GM12878 (cell line): ENCODE data around the gene USP25. TPM values are rescaled to one million over a fixed set of nuclear protein-coding genes. Genes with fewer than 3 reads are reported as not detected.

Experiments
- ATAC-seq: fragments of 200-7000 bp; cut with Tn5 transposase; 3 replicates; pipeline ENCODE4 v1.9.1; 2020; ENCODE audit warnings: mild to moderate bottlenecking, moderate library complexity
- BruUV-seq: library from RNA; stranded (reverse); fragments of 400-500 nt; replicated peaks from 2 replicates; lab custom pipeline; 2021; lab: Mats Ljungman, UMichigan
- CTCF ChIA-PET: fragments of 300-600 bp; sonication (Branson Sonifier 250); formaldehyde crosslinking; extraction: SDS; loops from one replicate; lab custom pipeline; 2021; ENCODE audit warnings: inconsistent platforms; lab: Yijun Ruan, JAX
- POLR2A ChIA-PET: fragments of 350-600 bp; formaldehyde crosslinking; extraction: SDS; loops from one replicate; lab custom pipeline; 2021; ENCODE audit warnings: inconsistent platforms; lab: Charles Lee
- RAD21 ChIA-PET: fragments of 300-600 bp; sonication (Branson Sonifier 250); formaldehyde crosslinking; loops from one replicate; lab custom pipeline; 2023; ENCODE audit warnings: antibody characterized with exemption; ENCODE audit not compliant: unreplicated experiment; lab: Charles Lee
- SMC1A ChIA-PET: fragments of 300-600 bp; sonication (Branson Sonifier 250); formaldehyde crosslinking; loops from one replicate; lab custom pipeline; 2023; ENCODE audit not compliant: unreplicated experiment, uncharacterized antibody; lab: Charles Lee
- DNase-seq: peaks from one replicate; pipeline ENCODE4 v3.0.0-alpha.2; 2011; ENCODE audit warnings: low read depth, low spot score
- FAIRE-seq: peaks from 3 replicates; lab custom pipeline; 2011; peaks lifted over from hg19 to GRCh38; lab: Jason Lieb, UNC
- H2AFZ ChIP-seq: 2 replicates; pipeline ENCODE4 v1.6.0; 2011; ENCODE audit warnings: low read depth, low read length, control low read depth; ENCODE audit not compliant: control insufficient read depth
- H3K27ac ChIP-seq: 2 replicates; pipeline ENCODE4 v1.5.1; 2011; ENCODE audit warnings: control low read depth; ENCODE audit not compliant: control insufficient read depth, insufficient read depth
- H3K27me3 ChIP-seq, 2 experiments: replicated peaks in 1 of 2; 2 replicates each; pipeline versions ENCODE4 v1.6.0 to v1.6.1; 2011; ENCODE audit warnings: low read length in 1 of 2; ENCODE audit not compliant: control insufficient read depth in 2 of 2, insufficient read depth in 2 of 2
- H3K36me3 ChIP-seq, 2 experiments: 2 replicates each; pipeline ENCODE4 v1.5.1; 2011; ENCODE audit warnings: low read length in 1 of 2; ENCODE audit not compliant: control insufficient read depth in 2 of 2, insufficient read depth in 2 of 2
- H3K4me1 ChIP-seq: 2 replicates; pipeline ENCODE4 v1.6.1; 2011; ENCODE audit warnings: mild to moderate bottlenecking, low read length, moderate library complexity, mixed read lengths; ENCODE audit not compliant: control insufficient read depth, insufficient read depth
- H3K4me2 ChIP-seq: 2 replicates; pipeline ENCODE4 v1.6.0; 2011; ENCODE audit warnings: control low read depth; ENCODE audit not compliant: control insufficient read depth, insufficient read depth
- H3K4me3 ChIP-seq: fragments of 200-600 bp; sonication (generic); 2 replicates; pipeline ENCODE4 v1.5.1; 2016
- H3K79me2 ChIP-seq: 2 replicates; pipeline ENCODE4 v1.6.0; 2011; ENCODE audit warnings: low read length; ENCODE audit not compliant: control insufficient read depth, insufficient read depth
- H3K9ac ChIP-seq: 2 replicates; pipeline ENCODE4 v1.8.0; 2011; ENCODE audit warnings: low read length, control low read depth, mixed read lengths; ENCODE audit not compliant: control insufficient read depth, insufficient read depth
- H3K9me3 ChIP-seq: replicated peaks from 3 replicates; pipeline ENCODE4 v1.5.1; 2011; ENCODE audit warnings: mild to moderate bottlenecking, low read length; ENCODE audit not compliant: control insufficient read depth, insufficient read depth
- H4K20me1 ChIP-seq: 2 replicates; pipeline ENCODE4 v1.6.0; 2011; ENCODE audit not compliant: control insufficient read depth, insufficient read depth
- CHD1 ChIP-seq: IDR thresholded peaks from 2 replicates; pipeline ENCODE4 v1.6.1; 2012; ENCODE audit warnings: low read depth, low read length, improper control_type of control experiment
- RFX5 ChIP-seq: IDR thresholded peaks from 2 replicates; pipeline ENCODE4 v1.6.1; 2011; ENCODE audit warnings: low read depth, low read length, improper control_type of control experiment
- SIX5 ChIP-seq: IDR thresholded peaks from 2 replicates; pipeline ENCODE4 v1.6.1; 2011; ENCODE audit warnings: mild to moderate bottlenecking, low read depth, low read length, moderate library complexity; ENCODE audit not compliant: severe bottlenecking
- SREBF1 ChIP-seq: IDR thresholded peaks from 2 replicates; pipeline ENCODE4 v1.6.1; 2012; ENCODE audit warnings: mild to moderate bottlenecking, low read length
- ZBED1 ChIP-seq: IDR thresholded peaks from 2 replicates; pipeline ENCODE4 v1.6.1; 2016; ENCODE audit warnings: borderline replicate concordance
- WGBS: methylation state at CpG from one replicate; pipeline ENCODE4 v1.1.6; 2016; ENCODE audit warnings: low lambda C conversion rate; ENCODE audit not compliant: insufficient replicate concordance, insufficient coverage; ENCODE audit errors: missing lambda C conversion rate; 5-methylcytosine and 5-hydroxymethylcytosine counted together
- in situ Hi-C: fragments of 300-500 bp; cut with MboI; formaldehyde crosslinking; loops from 9 replicates; pipeline ENCODE4 v1.14.3; 2018; ENCODE audit warnings: mixed read lengths
- intact Hi-C: fragments of 100-400 bp; cut with micrococcal nuclease; formaldehyde crosslinking; loops from one replicate; pipeline ENCODE4 v1.14.2; 2022; ENCODE audit not compliant: unreplicated experiment
- polyA plus RNA-seq, 11 experiments: library from polyadenylated mRNA; depleted of rRNA in 4 of 11; unstranded in 6 of 11; stranded (reverse) in 5 of 11; fragments of >200 nt; fragmentation: Nextera tagmentation in 4 of 11; fragmentation: Illumina TruSeq in 1 of 11; extraction: Ambion mirVana in 4 of 11; extraction: Trizol in 1 of 11; gene quantifications; 1 replicate in 1 of 11; 2 replicates in 10 of 11; pipeline versions ENCODE4 v1.2.1 to v1.2.3, GENCODE V29; 2011 to 2016; ENCODE audit warnings: inconsistent platforms in 2 of 11, missing spikeins in 2 of 11, low read depth in 1 of 11
- total RNA-seq, 4 experiments: library from RNA; depleted of rRNA in 3 of 4; stranded (reverse); fragments of >200 nt in 3 of 4; fragmentation: Illumina TruSeq in 1 of 4; extraction: Trizol in 1 of 4; gene quantifications; 2 replicates each; pipeline versions ENCODE4 v1.2.1 to v1.2.3, GENCODE V29; 2013 to 2021
- TF ChIP-seq, protein P1 (sequence below): IDR thresholded peaks from 2 replicates; pipeline ENCODE4 v1.6.1; 2012; ENCODE audit warnings: low read depth, low read length, improper control_type of control experiment
- TF ChIP-seq, protein P2 (sequence below), 3 experiments: IDR thresholded peaks in 2 of 3; conservative IDR thresholded peaks in 1 of 3; 2 replicates each; pipeline ENCODE4 v1.5.1; 2011; ENCODE audit warnings: low read depth in 3 of 3, low read length in 3 of 3, mild to moderate bottlenecking in 3 of 3, control low read depth in 2 of 3, moderate library complexity in 2 of 3, inconsistent platforms in 1 of 3, mixed read lengths in 1 of 3; ENCODE audit not compliant: control insufficient read depth in 2 of 3, insufficient read depth in 1 of 3; ENCODE audit errors: extremely low read depth in 1 of 3

The USP25 gene
- total and polyA plus RNA-seq, 10 of the 15 experiments (the other 5 are each of a cell fraction or from before 2014, with no cell fraction given), result 1.5 to 31.3 (median 23.4) TPM

- in situ Hi-C loops, result no loop called here
Measured at GRCh38 chr21:15781986-15782385, 52.2 kb downstream of the USP25 start.

More at GRCh38 chr21:15781986-15782385, 52.2 kb downstream of the USP25 start:
- intact Hi-C loops, result no loop called here
- TF ChIP-seq CHD1, result no peak
- TF ChIP-seq, protein P1, sequence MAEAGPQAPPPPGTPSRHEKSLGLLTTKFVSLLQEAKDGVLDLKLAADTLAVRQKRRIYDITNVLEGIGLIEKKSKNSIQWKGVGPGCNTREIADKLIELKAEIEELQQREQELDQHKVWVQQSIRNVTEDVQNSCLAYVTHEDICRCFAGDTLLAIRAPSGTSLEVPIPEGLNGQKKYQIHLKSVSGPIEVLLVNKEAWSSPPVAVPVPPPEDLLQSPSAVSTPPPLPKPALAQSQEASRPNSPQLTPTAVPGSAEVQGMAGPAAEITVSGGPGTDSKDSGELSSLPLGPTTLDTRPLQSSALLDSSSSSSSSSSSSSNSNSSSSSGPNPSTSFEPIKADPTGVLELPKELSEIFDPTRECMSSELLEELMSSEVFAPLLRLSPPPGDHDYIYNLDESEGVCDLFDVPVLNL, result no peak
- TF ChIP-seq ZBED1, result no peak
- TF ChIP-seq RFX5, result no peak
- TF ChIP-seq SREBF1, result no peak
- no peak for TF ChIP-seq SIX5
- TF ChIP-seq, protein P2, sequence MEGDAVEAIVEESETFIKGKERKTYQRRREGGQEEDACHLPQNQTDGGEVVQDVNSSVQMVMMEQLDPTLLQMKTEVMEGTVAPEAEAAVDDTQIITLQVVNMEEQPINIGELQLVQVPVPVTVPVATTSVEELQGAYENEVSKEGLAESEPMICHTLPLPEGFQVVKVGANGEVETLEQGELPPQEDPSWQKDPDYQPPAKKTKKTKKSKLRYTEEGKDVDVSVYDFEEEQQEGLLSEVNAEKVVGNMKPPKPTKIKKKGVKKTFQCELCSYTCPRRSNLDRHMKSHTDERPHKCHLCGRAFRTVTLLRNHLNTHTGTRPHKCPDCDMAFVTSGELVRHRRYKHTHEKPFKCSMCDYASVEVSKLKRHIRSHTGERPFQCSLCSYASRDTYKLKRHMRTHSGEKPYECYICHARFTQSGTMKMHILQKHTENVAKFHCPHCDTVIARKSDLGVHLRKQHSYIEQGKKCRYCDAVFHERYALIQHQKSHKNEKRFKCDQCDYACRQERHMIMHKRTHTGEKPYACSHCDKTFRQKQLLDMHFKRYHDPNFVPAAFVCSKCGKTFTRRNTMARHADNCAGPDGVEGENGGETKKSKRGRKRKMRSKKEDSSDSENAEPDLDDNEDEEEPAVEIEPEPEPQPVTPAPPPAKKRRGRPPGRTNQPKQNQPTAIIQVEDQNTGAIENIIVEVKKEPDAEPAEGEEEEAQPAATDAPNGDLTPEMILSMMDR (IDR thresholded peaks at IDR 0.05 in 2 of 3, conservative IDR thresholded peaks at IDR 0.05 in 1 of 3; ENCODE audit: control insufficient read depth in 2 of 3, extremely low read depth in 1 of 3, insufficient read depth in 1 of 3, low read depth in 3 of 3, low read length in 3 of 3), result no peak
- H3K4me2 ChIP-seq, result no peak overlapping the region
- H2AFZ ChIP-seq, result no peak overlapping the region
- ChIA-PET RAD21 (no interaction called here), SMC1A (no interaction called here), POLR2A (no interaction called here), CTCF (no interaction called here)
- no peaks in the 10 kb centered on the region; the same call in 1 of the 3 replicates for H3K9me3 ChIP-seq
- no peaks in the 10 kb centered on the region for H3K4me1 ChIP-seq
- no peaks in the 10 kb centered on the region for H4K20me1 ChIP-seq
- no peak overlapping the region for H3K4me3 ChIP-seq
- no peaks in the 10 kb centered on the region for H3K79me2 ChIP-seq
- FAIRE-seq (no peak), ATAC-seq (no peak), DNase-seq (no peak)
- no peaks in the 10 kb centered on the region for H3K27me3 ChIP-seq
- WGBS, result 98% methylated on average over 3 of the region's 3 CpGs
- H3K36me3 ChIP-seq, result peaks cover 7 to 16% of the 10 kb centered on the region in 2 experiments; a peak in 3 of 4 replicates
- no peak overlapping the region for H3K9ac ChIP-seq
- no TSS peak for BruUV-seq
- H3K27ac ChIP-seq, result no peak overlapping the region
